ENCODE results near the gene TRMT2A.

DNA sequence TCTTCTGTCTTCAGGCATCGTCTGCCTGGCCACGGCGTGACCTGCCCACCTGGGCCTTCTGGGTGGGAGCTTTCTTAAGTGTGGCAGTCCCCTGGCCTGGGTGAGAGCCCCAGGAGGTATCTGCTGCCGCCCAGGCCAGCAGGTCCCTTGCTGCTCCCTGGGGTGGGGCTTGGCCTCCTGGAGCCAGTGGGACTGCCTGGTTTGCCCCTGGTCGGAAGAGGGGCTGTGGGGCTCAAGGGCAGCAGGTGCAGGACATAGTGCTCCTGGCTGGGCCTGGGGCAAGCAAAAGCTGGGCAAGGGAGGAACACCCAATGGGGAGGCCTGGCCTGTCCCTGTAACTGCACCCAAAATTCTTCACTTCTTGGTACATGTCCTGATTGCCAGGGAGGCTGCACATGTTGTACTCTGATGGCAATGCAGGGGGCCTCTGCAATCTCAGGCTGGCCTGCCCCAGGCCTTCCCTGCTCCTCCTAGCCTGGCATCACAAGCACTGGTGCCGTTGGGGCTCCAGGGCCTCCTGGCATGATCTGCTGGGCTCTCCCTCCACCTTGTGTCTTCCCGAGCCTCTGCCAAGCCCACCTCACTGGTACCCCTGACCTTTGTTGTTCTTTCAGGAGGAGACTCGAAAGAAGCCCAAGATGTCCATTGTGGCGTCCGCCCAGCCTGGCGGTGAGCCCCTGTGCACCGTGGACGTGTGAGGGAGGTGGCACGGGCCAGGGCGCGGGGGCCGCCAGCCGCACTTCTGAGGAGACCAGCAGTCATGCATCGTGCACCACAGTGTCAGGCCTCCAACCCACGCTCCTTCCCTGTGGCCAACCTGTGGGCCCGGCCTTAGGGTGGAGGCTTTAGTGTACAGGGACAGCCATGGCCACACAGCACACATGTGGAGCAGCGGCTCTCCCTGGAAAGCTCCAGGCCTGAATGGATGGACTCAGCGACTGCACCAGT, 7.3 kb downstream of the TRMT2A start:
- TF ChIP-seq, protein P1, sequence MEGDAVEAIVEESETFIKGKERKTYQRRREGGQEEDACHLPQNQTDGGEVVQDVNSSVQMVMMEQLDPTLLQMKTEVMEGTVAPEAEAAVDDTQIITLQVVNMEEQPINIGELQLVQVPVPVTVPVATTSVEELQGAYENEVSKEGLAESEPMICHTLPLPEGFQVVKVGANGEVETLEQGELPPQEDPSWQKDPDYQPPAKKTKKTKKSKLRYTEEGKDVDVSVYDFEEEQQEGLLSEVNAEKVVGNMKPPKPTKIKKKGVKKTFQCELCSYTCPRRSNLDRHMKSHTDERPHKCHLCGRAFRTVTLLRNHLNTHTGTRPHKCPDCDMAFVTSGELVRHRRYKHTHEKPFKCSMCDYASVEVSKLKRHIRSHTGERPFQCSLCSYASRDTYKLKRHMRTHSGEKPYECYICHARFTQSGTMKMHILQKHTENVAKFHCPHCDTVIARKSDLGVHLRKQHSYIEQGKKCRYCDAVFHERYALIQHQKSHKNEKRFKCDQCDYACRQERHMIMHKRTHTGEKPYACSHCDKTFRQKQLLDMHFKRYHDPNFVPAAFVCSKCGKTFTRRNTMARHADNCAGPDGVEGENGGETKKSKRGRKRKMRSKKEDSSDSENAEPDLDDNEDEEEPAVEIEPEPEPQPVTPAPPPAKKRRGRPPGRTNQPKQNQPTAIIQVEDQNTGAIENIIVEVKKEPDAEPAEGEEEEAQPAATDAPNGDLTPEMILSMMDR (IDR thresholded peaks at IDR 0.05): no peak
- TF ChIP-seq EZH2phosphoT487 (IDR thresholded peaks at IDR 0.05) (no peak), EZH2 (IDR thresholded peaks at IDR 0.05) (no peak)
